H1 (cell line): Measurements from ENCODE around the gene ELFN2.

ENCODE experiments used
- CTCF ChIP-seq, 3 experiments: IDR thresholded peaks; 1 replicate in 2 of 3; 2 replicates in 1 of 3; pipeline versions ENCODE4 v1.5.1 to v1.6.1; 2011; ENCODE audit warnings: low read length in 3 of 3, mild to moderate bottlenecking in 3 of 3, inconsistent platforms in 2 of 3, low read depth in 1 of 3, moderate library complexity in 1 of 3; ENCODE audit not compliant: insufficient read depth in 1 of 3; ENCODE audit errors: control extremely low read depth in 1 of 3
- EGR1 ChIP-seq: IDR thresholded peaks from 2 replicates; pipeline ENCODE4 v1.6.1; 2011; ENCODE audit warnings: low read depth, low read length, borderline replicate concordance
- EP300 ChIP-seq, 2 experiments: IDR thresholded peaks; 1 replicate in 1 of 2; 2 replicates in 1 of 2; pipeline ENCODE4 v1.6.1; 2011 to 2012; ENCODE audit warnings: low read depth in 2 of 2, low read length in 2 of 2, mild to moderate bottlenecking in 2 of 2, borderline replicate concordance in 1 of 2, inconsistent platforms in 1 of 2, moderate library complexity in 1 of 2
- POLR2A ChIP-seq, 2 experiments: IDR thresholded peaks; 1 replicate in 1 of 2; 2 replicates in 1 of 2; pipeline ENCODE4 v1.6.1; 2011; ENCODE audit warnings: low read depth in 2 of 2, low read length in 2 of 2, mild to moderate bottlenecking in 2 of 2; ENCODE audit errors: control extremely low read depth in 1 of 2
- RFX5 ChIP-seq: IDR thresholded peaks from 2 replicates; pipeline ENCODE4 v1.6.1; 2011; ENCODE audit warnings: low read depth, low read length, improper control_type of control experiment, borderline replicate concordance
- SUZ12 ChIP-seq: fragments of 200-600 bp; sonication (generic); IDR thresholded peaks from 2 replicates; pipeline ENCODE4 v1.6.1; 2012; ENCODE audit warnings: mild to moderate bottlenecking, inconsistent platforms, low read length, moderate library complexity, mixed read lengths
- TEAD4 ChIP-seq: IDR thresholded peaks from 2 replicates; pipeline ENCODE4 v1.6.1; 2012; ENCODE audit warnings: low read depth, low read length, inconsistent platforms, mixed read lengths

GRCh38 chr22:37409031-37409430 lies 18.2 kb downstream of the ELFN2 start:
- TF ChIP-seq RFX5 (no peak), POLR2A (IDR thresholded peaks at IDR 0.05; ENCODE audit: control extremely low read depth in 1 of 2, low read depth in 2 of 2, low read length in 2 of 2) (no peak), CTCF (IDR thresholded peaks at IDR 0.05; ENCODE audit: control extremely low read depth in 1 of 3, insufficient read depth in 1 of 3, low read depth in 1 of 3, low read length in 3 of 3) (no peak), SUZ12 (no peak), EGR1 (no peak), EP300 (IDR thresholded peaks at IDR 0.05; ENCODE audit: borderline replicate concordance in 1 of 2, low read depth in 2 of 2, low read length in 2 of 2) (no peak), TEAD4 (no peak)
